ENCODE data around the gene SEPTIN10. TPM values are rescaled to one million over a fixed set of nuclear protein-coding genes. Genes with fewer than 3 reads are reported as not detected.

SEPTIN10 gene
- polyA plus RNA-seq, 1 donor from 2014 or later, result 7.4 TPM

- Histone ChIP-seq H3K27me3 (ENCODE audit: insufficient read depth, low read depth, low read length) (no peaks in the 10 kb centered on the region), H3K9me3 (ENCODE audit: low read length) (no peaks in the 10 kb centered on the region), H2AFZ (ENCODE audit: low read depth, low read length) (no peak overlapping the region), H3K79me2 (replicated peaks; ENCODE audit: insufficient read depth, low read length) (no peaks in the 10 kb centered on the region), H4K20me1 (ENCODE audit: insufficient read depth) (no peaks in the 10 kb centered on the region), H3K27ac (ENCODE audit: low read length) (no peak overlapping the region), H3K36me3 (ENCODE audit: insufficient read depth, low read length) (no peaks in the 10 kb centered on the region), H3K9me2 (ENCODE audit: insufficient read depth, low read length) (no peaks in the 10 kb centered on the region), H3K4me3 (ENCODE audit: low read length) (no peak overlapping the region), H3K9ac (ENCODE audit: low read length) (no peak overlapping the region), H3K4me2 (ENCODE audit: low read length) (no peak overlapping the region), H3F3A (ENCODE audit: insufficient read depth, low read length, poor library complexity, severe bottlenecking) (no peaks in the 10 kb centered on the region)
- TF ChIP-seq MXI1 (conservative IDR thresholded peaks at IDR 0.05; ENCODE audit: poor library complexity, severe bottlenecking), result no peak
- TF ChIP-seq POLR2AphosphoS5 (IDR thresholded peaks at IDR 0.05), result no peak
- TF ChIP-seq EP300 (conservative IDR thresholded peaks at IDR 0.05; ENCODE audit: poor library complexity, severe bottlenecking), result no peak
- TF ChIP-seq EZH2 (IDR thresholded peaks at IDR 0.05; ENCODE audit: borderline replicate concordance, insufficient read depth, low read length, poor library complexity, severe bottlenecking), result no peak
- no peak for TF ChIP-seq SMC3 (conservative IDR thresholded peaks at IDR 0.05; ENCODE audit: poor library complexity)
- no peak for TF ChIP-seq TAF1 (IDR thresholded peaks at IDR 0.05; ENCODE audit: low read depth)
These were observed 34.3 kb upstream of the SEPTIN10 start for GRCh38 chr2:109648041-109648527.

- no peaks in the 10 kb centered on the region for H3F3A ChIP-seq (ENCODE audit: insufficient read depth, low read length, poor library complexity, severe bottlenecking)
- no peak overlapping the region for H2AFZ ChIP-seq (ENCODE audit: low read depth, low read length)
- H3K79me2 ChIP-seq (replicated peaks; ENCODE audit: insufficient read depth, low read length), result no peaks in the 10 kb centered on the region
- no peak overlapping the region for H3K9ac ChIP-seq (ENCODE audit: low read length)
- H3K4me3 ChIP-seq (ENCODE audit: low read length), result no peak overlapping the region
- H3K27ac ChIP-seq (ENCODE audit: low read length), result no peak overlapping the region
- H3K9me2 ChIP-seq (ENCODE audit: insufficient read depth, low read length), result no peaks in the 10 kb centered on the region
- no peaks in the 10 kb centered on the region for H4K20me1 ChIP-seq (ENCODE audit: insufficient read depth)
- H3K36me3 ChIP-seq (ENCODE audit: insufficient read depth, low read length), result no peaks in the 10 kb centered on the region
- TF ChIP-seq EZH2 (IDR thresholded peaks at IDR 0.05; ENCODE audit: borderline replicate concordance, insufficient read depth, low read length, poor library complexity, severe bottlenecking) (no peak), MXI1 (conservative IDR thresholded peaks at IDR 0.05; ENCODE audit: poor library complexity, severe bottlenecking) (no peak), EP300 (conservative IDR thresholded peaks at IDR 0.05; ENCODE audit: poor library complexity, severe bottlenecking) (no peak), REST (IDR thresholded peaks at IDR 0.05; ENCODE audit: borderline replicate concordance) (no peak), CTCF (IDR thresholded peaks at IDR 0.05; ENCODE audit: poor library complexity, severe bottlenecking) (no peak), POLR2AphosphoS5 (IDR thresholded peaks at IDR 0.05) (no peak), TAF1 (IDR thresholded peaks at IDR 0.05; ENCODE audit: low read depth) (no peak), SMC3 (conservative IDR thresholded peaks at IDR 0.05; ENCODE audit: poor library complexity) (no peak), RAD21 (conservative IDR thresholded peaks at IDR 0.05) (no peak)
- no peak overlapping the region for H3K4me2 ChIP-seq (ENCODE audit: low read length)
- no peaks in the 10 kb centered on the region for H3K27me3 ChIP-seq (ENCODE audit: insufficient read depth, low read depth, low read length)
- no peaks in the 10 kb centered on the region for H3K9me3 ChIP-seq (ENCODE audit: low read length)
These were observed 33.9 kb upstream of the SEPTIN10 start for GRCh38 chr2:109647636-109648035.
